Measurements from ENCODE around the gene CLEC2L.

Gene CLEC2L

GRCh38 chr7:139562961-139563565 is 39.6 kb downstream of the CLEC2L start:
- H3K4me3 ChIP-seq (ENCODE audit: low read depth, low read length) = no peak overlapping the region
- TF ChIP-seq CTCF (IDR thresholded peaks at IDR 0.05; ENCODE audit: borderline replicate concordance, insufficient read depth, low read depth, low read length) = no peak

GRCh38 chr7:139563856-139564255 is 40.4 kb downstream of the CLEC2L start:
- TF ChIP-seq CTCF (IDR thresholded peaks at IDR 0.05; ENCODE audit: borderline replicate concordance, insufficient read depth, low read depth, low read length) = no peak

GRCh38 chr7:139566075-139566474 is 42.6 kb downstream of the CLEC2L start:
- no peak overlapping the region for H3K4me3 ChIP-seq (ENCODE audit: low read depth, low read length)
- no peak for TF ChIP-seq CTCF (IDR thresholded peaks at IDR 0.05; ENCODE audit: borderline replicate concordance, insufficient read depth, low read depth, low read length)

More at GRCh38 chr7:139563856-139564255, 40.4 kb downstream of the CLEC2L start:
- H3K4me3 ChIP-seq (ENCODE audit: low read depth, low read length) = no peak overlapping the region

- no peak for TF ChIP-seq CTCF (IDR thresholded peaks at IDR 0.05; ENCODE audit: borderline replicate concordance, insufficient read depth, low read depth, low read length)
- H3K4me3 ChIP-seq (ENCODE audit: low read depth, low read length) = no peak overlapping the region
Measured at GRCh38 chr7:139566736-139567646, 43.5 kb downstream of the CLEC2L start.

GRCh38 chr7:139567647-139568345 is 44.3 kb downstream of the CLEC2L start:
- H3K4me3 ChIP-seq (ENCODE audit: low read depth, low read length) = no peak overlapping the region
- no peak for TF ChIP-seq CTCF (IDR thresholded peaks at IDR 0.05; ENCODE audit: borderline replicate concordance, insufficient read depth, low read depth, low read length)

- no peak overlapping the region for H3K4me3 ChIP-seq (ENCODE audit: low read depth, low read length)
- TF ChIP-seq CTCF (IDR thresholded peaks at IDR 0.05; ENCODE audit: borderline replicate concordance, insufficient read depth, low read depth, low read length) = no peak
Measured at GRCh38 chr7:139568346-139568675, 44.8 kb downstream of the CLEC2L start.
